A549 (cell line): ENCODE results near the gene ARL2. TPM values are rescaled to one million over a fixed set of nuclear protein-coding genes. Genes with fewer than 3 reads are reported as not detected.

ENCODE experiments used
- ATAC-seq, 2 experiments: fragments of 200-7000 bp in 1 of 2; fragments of >200 bp in 1 of 2; cut with Nextera tagmentation in 1 of 2; cut with Tn5 transposase in 1 of 2; 3 replicates each; pipeline versions ENCODE4 v1.8.0 to v1.9.1; 2018 to 2020; ENCODE audit warnings: mild to moderate bottlenecking in 1 of 2, moderate library complexity in 1 of 2
- CTCF ChIA-PET: fragments of 300-600 bp; sonication (Branson Sonifier 250); formaldehyde crosslinking; extraction: SDS; loops from one replicate; lab custom pipeline; 2021; ENCODE audit warnings: antibody characterized with exemption, inconsistent platforms; lab: Yijun Ruan, JAX
- POLR2A ChIA-PET: fragments of 350-600 bp; formaldehyde crosslinking; extraction: SDS; loops from one replicate; lab custom pipeline; 2021; ENCODE audit warnings: antibody characterized with exemption, inconsistent platforms; lab: Yijun Ruan, JAX
- DNase-seq, 2 experiments: peaks; one replicate each; pipeline versions ENCODE4 v3.0.0 to v3.0.0-alpha.2; 2011 to 2016; ENCODE audit warnings: low read depth in 1 of 2, low spot score in 1 of 2
- FAIRE-seq: peaks from 2 replicates; lab custom pipeline; 2011; peaks lifted over from hg19 to GRCh38; lab: Jason Lieb, UNC
- H3K27ac ChIP-seq, 2 experiments: fragments of >200 bp; sonication (Bioruptor Twin); formaldehyde crosslinking; 3 replicates each; pipeline ENCODE4 v1.5.1; 2016 to 2017
- H3K4me1 ChIP-seq: fragments of >200 bp; sonication (Bioruptor Twin); formaldehyde crosslinking; 3 replicates; pipeline ENCODE4 v1.6.1; 2016
- H3K4me2 ChIP-seq: fragments of >200 bp; sonication (Bioruptor Twin); formaldehyde crosslinking; 3 replicates; pipeline ENCODE4 v1.6.1; 2016
- H3K4me3 ChIP-seq: fragments of >200 bp; sonication (Bioruptor Twin); formaldehyde crosslinking; 3 replicates; pipeline ENCODE4 v1.5.1; 2016
- H3K9me3 ChIP-seq: fragments of >200 bp; sonication (Bioruptor Twin); formaldehyde crosslinking; 3 replicates; pipeline ENCODE4 v1.6.1; 2016
- ATOH8 ChIP-seq: fragments of 250-450 bp; sonication (Bioruptor Pico); IDR thresholded peaks from 2 replicates; pipeline ENCODE4 v1.5.0; 2020; ENCODE audit warnings: low read depth, mild to moderate bottlenecking, moderate library complexity
- CEBPB ChIP-seq, 2 experiments: fragments of >200 bp in 1 of 2; sonication (Bioruptor Twin) in 1 of 2; formaldehyde crosslinking in 1 of 2; IDR thresholded peaks; 2 replicates each; pipeline ENCODE4 v1.6.1; 2012 to 2016
- E2F6 ChIP-seq: IDR thresholded peaks from 2 replicates; pipeline ENCODE4 v1.6.1; 2012; ENCODE audit warnings: low read depth, borderline replicate concordance
- EHF ChIP-seq: fragments of 250-450 bp; sonication (Bioruptor Pico); IDR thresholded peaks from 2 replicates; pipeline ENCODE4 v1.5.0; 2020; ENCODE audit warnings: mild to moderate bottlenecking
- ELK1 ChIP-seq: fragments of 150-350 bp; IDR thresholded peaks from 2 replicates; pipeline ENCODE4 v1.6.1; 2014; ENCODE audit warnings: low read depth, mild to moderate bottlenecking, low read length
- EP300 ChIP-seq, 2 experiments: fragments of >200 bp; sonication (Bioruptor Twin); formaldehyde crosslinking; IDR thresholded peaks; 2 replicates in 1 of 2; 3 replicates in 1 of 2; pipeline ENCODE4 v1.6.1; 2016 to 2017
- ESRRA ChIP-seq: fragments of 150-350 bp; IDR thresholded peaks from 2 replicates; pipeline ENCODE4 v1.6.1; 2014; ENCODE audit warnings: mild to moderate bottlenecking, low read length, borderline replicate concordance
- FOSB ChIP-seq: fragments of 250-450 bp; sonication (Bioruptor Pico); IDR thresholded peaks from 2 replicates; pipeline ENCODE4 v1.5.0; 2020; ENCODE audit warnings: mild to moderate bottlenecking, moderate library complexity
- FOSL2 ChIP-seq, 2 experiments: fragments of 450-650 bp in 1 of 2; fragments of >200 bp in 1 of 2; sonication (Bioruptor Twin) in 1 of 2; formaldehyde crosslinking; IDR thresholded peaks; 2 replicates each; pipeline versions ENCODE4 v1.5.0 to v1.6.1; 2016 to 2020; ENCODE audit warnings: mild to moderate bottlenecking in 1 of 2, moderate library complexity in 1 of 2
- GATA3 ChIP-seq: IDR thresholded peaks from 2 replicates; pipeline ENCODE4 v1.6.1; 2012; ENCODE audit warnings: borderline replicate concordance
- HOXB13 ChIP-seq: fragments of 250-450 bp; sonication (Bioruptor Pico); IDR thresholded peaks from 2 replicates; pipeline ENCODE4 v1.5.0; 2020; ENCODE audit warnings: low read depth, mild to moderate bottlenecking, moderate library complexity
- JUNB ChIP-seq: fragments of >200 bp; sonication (Bioruptor Twin); formaldehyde crosslinking; IDR thresholded peaks from 2 replicates; pipeline ENCODE4 v1.6.1; 2016
- KDM1A ChIP-seq: fragments of 200-600 bp; sonication (generic); IDR thresholded peaks from 2 replicates; pipeline ENCODE4 v1.6.1; 2016; ENCODE audit warnings: low read depth, mild to moderate bottlenecking
- KDM5A ChIP-seq: fragments of 200-600 bp; sonication (generic); IDR thresholded peaks from 2 replicates; pipeline ENCODE4 v1.6.1; 2016; ENCODE audit warnings: antibody characterized with exemption, mild to moderate bottlenecking
- MAFK ChIP-seq: fragments of 450-650 bp; IDR thresholded peaks from 2 replicates; pipeline ENCODE4 v1.6.1; 2014; ENCODE audit not compliant: partially characterized antibody
- MAX ChIP-seq: IDR thresholded peaks from 2 replicates; pipeline ENCODE4 v1.6.1; 2012
- NR3C1 ChIP-seq: fragments of >200 bp; sonication (Bioruptor Twin); formaldehyde crosslinking; IDR thresholded peaks from 3 replicates; pipeline ENCODE4 v1.6.1; 2017
- POLR2AphosphoS2 ChIP-seq: conservative IDR thresholded peaks from 2 replicates; pipeline ENCODE4 v1.6.1; 2012; ENCODE audit warnings: low read length, improper control_type of control experiment, inconsistent platforms
- RAD21 ChIP-seq, 2 experiments: fragments of >200 bp in 1 of 2; sonication (Bioruptor Twin) in 1 of 2; formaldehyde crosslinking in 1 of 2; IDR thresholded peaks in 1 of 2; conservative IDR thresholded peaks in 1 of 2; 2 replicates in 1 of 2; 3 replicates in 1 of 2; pipeline ENCODE4 v1.6.1; 2012 to 2018; ENCODE audit warnings: inconsistent platforms in 1 of 2
- RFX5 ChIP-seq: fragments of 450-650 bp; IDR thresholded peaks from 2 replicates; pipeline ENCODE4 v1.7.1; 2014; ENCODE audit warnings: antibody characterized with exemption, mild to moderate bottlenecking, moderate library complexity
- RNF2 ChIP-seq: fragments of 200-600 bp; sonication (generic); IDR thresholded peaks from 2 replicates; pipeline ENCODE4 v1.6.1; 2016; ENCODE audit warnings: low read depth, mild to moderate bottlenecking, antibody characterized with exemption, moderate library complexity, borderline replicate concordance
- SREBF2 ChIP-seq: fragments of 450-650 bp; IDR thresholded peaks from 2 replicates; pipeline ENCODE4 v1.6.1; 2014; ENCODE audit warnings: mild to moderate bottlenecking, moderate library complexity
- TFCP2L1 ChIP-seq: fragments of 250-450 bp; sonication (Bioruptor Pico); IDR thresholded peaks from 2 replicates; pipeline ENCODE4 v1.5.0; 2021; ENCODE audit warnings: mild to moderate bottlenecking
- USF2 ChIP-seq: fragments of 450-650 bp; IDR thresholded peaks from 2 replicates; pipeline ENCODE4 v1.6.1; 2014; ENCODE audit warnings: antibody characterized with exemption
- ZC3H11A ChIP-seq: fragments of 450-650 bp; IDR thresholded peaks from 2 replicates; pipeline ENCODE4 v1.6.1; 2014; ENCODE audit warnings: antibody characterized with exemption, mild to moderate bottlenecking
- ZNF302 ChIP-seq: fragments of 250-450 bp; sonication (Bioruptor Pico); IDR thresholded peaks from 2 replicates; pipeline ENCODE4 v1.9.0; 2021; ENCODE audit warnings: inconsistent platforms, mild to moderate bottlenecking, moderate library complexity
- WGBS: methylation state at CpG from one replicate; pipeline ENCODE4 v1.1.6; 2017; ENCODE audit errors: missing lambda C conversion rate; 5-methylcytosine and 5-hydroxymethylcytosine counted together
- polyA plus RNA-seq, 4 experiments: library from polyadenylated mRNA; depleted of rRNA in 3 of 4; stranded (reverse); fragments of >200 nt; fragmentation: RNase III in 1 of 4; extraction: RNeasy Plus Mini Kit Qiagen cat#74134 plus additional on column Dnase treatment in 1 of 4; gene quantifications; 2 replicates in 3 of 4; 3 replicates in 1 of 4; pipeline ENCODE4 v1.2.3, GENCODE V29; 2011 to 2017
- TF ChIP-seq, protein P1 (sequence below): fragments of 250-450 bp; sonication (Bioruptor Pico); IDR thresholded peaks from 2 replicates; pipeline ENCODE4 v1.5.0; 2021; ENCODE audit warnings: mild to moderate bottlenecking, moderate library complexity, borderline replicate concordance
- TF ChIP-seq, protein P2 (sequence below): fragments of >200 bp; sonication (Bioruptor Twin); formaldehyde crosslinking; IDR thresholded peaks from 2 replicates; pipeline ENCODE4 v1.6.1; 2016

ARL2 gene
- polyA plus RNA-seq, 2 of the 4 experiments (the other 2 are of a cell fraction) = 129 to 160 TPM

GRCh38 chr11:65066315-65066714 is 52.4 kb downstream of the ARL2 start:
- ChIA-PET CTCF (interaction anchor here (0.9 to 1.6 kb wide), 4 partner anchors 10 to 219 kb away, joined by 3 to 4 read pairs (median 3); no protein-coding TSS in a partner anchor), POLR2A (no interaction called here)
- Histone ChIP-seq H3K4me2 (no peak overlapping the region), H3K9me3 (no peaks in the 10 kb centered on the region), H3K27ac (no peak overlapping the region), H3K4me3 (no peak overlapping the region), H3K4me1 (no peaks in the 10 kb centered on the region)
- DNase-seq = no peak
- no peak for TF ChIP-seq MAX
- TF ChIP-seq GATA3 = no peak
- no peak for TF ChIP-seq EP300 (IDR thresholded peaks at IDR 0.05)
- no peak for TF ChIP-seq RFX5
- no peak for TF ChIP-seq ZNF302 (CRISPR knock-in tag)
- no peak for TF ChIP-seq POLR2AphosphoS2
- no peak for TF ChIP-seq EHF (CRISPR knock-in tag)
- TF ChIP-seq ZC3H11A = no peak
- TF ChIP-seq KDM5A = no peak
- no peak for TF ChIP-seq ATOH8 (CRISPR knock-in tag)
- TF ChIP-seq CEBPB (IDR thresholded peaks at IDR 0.05) = no peak
- TF ChIP-seq SREBF2 = no peak
- TF ChIP-seq USF2 = no peak
- no peak for TF ChIP-seq ESRRA
- no peak for TF ChIP-seq TFCP2L1
- no peak for TF ChIP-seq E2F6
- TF ChIP-seq RAD21 (conservative IDR thresholded peaks at IDR 0.05 in 1 of 2, IDR thresholded peaks at IDR 0.05 in 1 of 2) = no peak
- TF ChIP-seq JUNB = no peak
- TF ChIP-seq HOXB13 (CRISPR knock-in tag) = no peak
- no peak for FAIRE-seq
- 61% methylated on average over 7 of the region's 11 CpGs for WGBS
- ATAC-seq = no peak

DNA sequence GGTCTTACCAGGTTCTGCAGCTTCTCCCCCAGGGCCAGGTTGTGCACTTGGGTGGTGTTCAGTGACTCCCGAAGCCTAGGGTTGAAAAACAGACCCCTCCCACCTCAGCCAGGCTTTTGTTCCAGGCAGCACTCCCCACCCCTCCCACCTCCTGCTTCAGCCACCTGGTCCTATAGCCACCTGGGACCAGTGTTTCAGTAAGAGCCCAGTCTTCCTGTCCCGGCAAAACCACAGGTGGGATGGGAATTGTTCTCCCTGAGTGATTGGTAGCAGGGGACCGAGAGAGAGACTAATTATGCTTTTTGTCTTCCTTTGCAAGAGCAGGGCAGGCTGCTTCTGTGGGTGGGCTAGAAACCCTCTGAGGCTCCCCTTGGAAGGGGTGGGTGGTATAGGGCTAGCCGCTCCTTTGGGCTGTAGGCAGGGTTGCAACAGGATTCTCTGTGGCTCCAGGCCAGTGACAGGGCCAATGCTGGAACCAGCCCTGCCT is 52.9 kb downstream of the ARL2 start:
- no peaks in the 10 kb centered on the region for H3K9me3 ChIP-seq
- DNase-seq = no peak
- ChIA-PET POLR2A (no interaction called here), CTCF (interaction anchor here (0.9 to 1.6 kb wide), 4 partner anchors 10 to 219 kb away, joined by 3 to 4 read pairs (median 3); no protein-coding TSS in a partner anchor)
- ATAC-seq = no peak
- no peak for TF ChIP-seq ELK1
- H3K27ac ChIP-seq = no peak overlapping the region
- FAIRE-seq = no peak
- WGBS = 96% methylated on average over 3 of the region's 4 CpGs
- no peaks in the 10 kb centered on the region for H3K4me1 ChIP-seq
- no peak overlapping the region for H3K4me2 ChIP-seq
- H3K4me3 ChIP-seq = no peak overlapping the region

GRCh38 chr11:65067446-65067845 is 53.5 kb downstream of the ARL2 start:
- ATAC-seq = no peak
- H3K4me1 ChIP-seq = no peaks in the 10 kb centered on the region
- POLR2A ChIA-PET = no interaction called here
- H3K9me3 ChIP-seq = no peaks in the 10 kb centered on the region
- no peak for FAIRE-seq
- DNase-seq = no peak
- no peak overlapping the region for H3K4me2 ChIP-seq
- H3K27ac ChIP-seq = no peak overlapping the region
- H3K4me3 ChIP-seq = no peak overlapping the region
- CTCF ChIA-PET = interaction anchor here (1.0 to 1.6 kb wide), 2 partner anchors 9 to 220 kb away, joined by 3 read pairs; no protein-coding TSS in a partner anchor
- WGBS = 77% methylated on average over 9 of the region's 10 CpGs
- no peak for TF ChIP-seq KDM5A
- no peak for TF ChIP-seq RNF2
- no peak for TF ChIP-seq CEBPB (IDR thresholded peaks at IDR 0.05)
- TF ChIP-seq FOSL2 (IDR thresholded peaks at IDR 0.05) = no peak
- no peak for TF ChIP-seq FOSL2 (CRISPR knock-in tag; IDR thresholded peaks at IDR 0.05)
- no peak for TF ChIP-seq USF2
- TF ChIP-seq FOSB (CRISPR knock-in tag) = no peak
- no peak for TF ChIP-seq NR3C1
- TF ChIP-seq, protein P1, sequence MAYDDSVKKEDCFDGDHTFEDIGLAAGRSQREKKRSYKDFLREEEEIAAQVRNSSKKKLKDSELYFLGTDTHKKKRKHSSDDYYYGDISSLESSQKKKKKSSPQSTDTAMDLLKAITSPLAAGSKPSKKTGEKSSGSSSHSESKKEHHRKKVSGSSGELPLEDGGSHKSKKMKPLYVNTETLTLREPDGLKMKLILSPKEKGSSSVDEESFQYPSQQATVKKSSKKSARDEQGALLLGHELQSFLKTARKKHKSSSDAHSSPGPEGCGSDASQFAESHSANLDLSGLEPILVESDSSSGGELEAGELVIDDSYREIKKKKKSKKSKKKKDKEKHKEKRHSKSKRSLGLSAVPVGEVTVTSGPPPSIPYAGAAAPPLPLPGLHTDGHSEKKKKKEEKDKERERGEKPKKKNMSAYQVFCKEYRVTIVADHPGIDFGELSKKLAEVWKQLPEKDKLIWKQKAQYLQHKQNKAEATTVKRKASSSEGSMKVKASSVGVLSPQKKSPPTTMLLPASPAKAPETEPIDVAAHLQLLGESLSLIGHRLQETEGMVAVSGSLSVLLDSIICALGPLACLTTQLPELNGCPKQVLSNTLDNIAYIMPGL (CRISPR knock-in tag) = no peak
- no peak for TF ChIP-seq RAD21 (conservative IDR thresholded peaks at IDR 0.05 in 1 of 2, IDR thresholded peaks at IDR 0.05 in 1 of 2)
- TF ChIP-seq HOXB13 (CRISPR knock-in tag) = no peak
- TF ChIP-seq RFX5 = no peak
- TF ChIP-seq KDM1A = no peak
- TF ChIP-seq, protein P2, sequence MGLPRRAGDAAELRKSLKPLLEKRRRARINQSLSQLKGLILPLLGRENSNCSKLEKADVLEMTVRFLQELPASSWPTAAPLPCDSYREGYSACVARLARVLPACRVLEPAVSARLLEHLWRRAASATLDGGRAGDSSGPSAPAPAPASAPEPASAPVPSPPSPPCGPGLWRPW = no peak
- TF ChIP-seq MAFK = no peak
